ENCODE data around the gene CCL18. TPM values are rescaled to one million over a fixed set of nuclear protein-coding genes. Genes with fewer than 3 reads are reported as not detected.

The CCL18 gene
- total RNA-seq, 1 donor from 2014 or later = not detected

- no peaks in the 10 kb centered on the region for H3K9me3 ChIP-seq
- no peak overlapping the region for H3K4me3 ChIP-seq
- H3K27ac ChIP-seq = no peak overlapping the region
- H3K36me3 ChIP-seq = no peaks in the 10 kb centered on the region
- intact Hi-C loops (cut with DNase I) = no loop called here
- no peaks in the 10 kb centered on the region for H3K27me3 ChIP-seq
- TF ChIP-seq POLR2AphosphoS5 (IDR thresholded peaks at IDR 0.05; ENCODE audit: insufficient read depth in 1 of 2, low read depth in 1 of 2) (no peak), POLR2A (IDR thresholded peaks at IDR 0.05) (no peak), CTCF (IDR thresholded peaks at IDR 0.05) (no peak)
- no peaks in the 10 kb centered on the region for H3K4me1 ChIP-seq
- DNase-seq (ENCODE audit: extremely low spot score in 2 of 2) = no peak
Observed at GRCh38 chr17:36057911-36058310, 6.2 kb upstream of the CCL18 start.

GRCh38 chr17:36059406-36059805, 4.7 kb upstream of the CCL18 start:
- no peaks in the 10 kb centered on the region for H3K27me3 ChIP-seq
- no peak overlapping the region for H3K27ac ChIP-seq
- no peaks in the 10 kb centered on the region for H3K36me3 ChIP-seq
- intact Hi-C loops (cut with DNase I) = no loop called here
- no peaks in the 10 kb centered on the region for H3K4me1 ChIP-seq
- H3K4me3 ChIP-seq = no peak overlapping the region
- TF ChIP-seq POLR2AphosphoS5 (IDR thresholded peaks at IDR 0.05; ENCODE audit: insufficient read depth in 1 of 2, low read depth in 1 of 2) = no peak
- no peak for TF ChIP-seq CTCF (IDR thresholded peaks at IDR 0.05)
- TF ChIP-seq POLR2A (IDR thresholded peaks at IDR 0.05) = no peak
- DNase-seq (ENCODE audit: extremely low spot score in 2 of 2) = no peak
- no peaks in the 10 kb centered on the region for H3K9me3 ChIP-seq

- TF ChIP-seq POLR2AphosphoS5 (IDR thresholded peaks at IDR 0.05; ENCODE audit: insufficient read depth in 1 of 2, low read depth in 1 of 2) (no peak), CTCF (IDR thresholded peaks at IDR 0.05) (no peak), POLR2A (IDR thresholded peaks at IDR 0.05) (no peak)
- Histone ChIP-seq H3K27ac (no peak overlapping the region), H3K4me3 (no peak overlapping the region), H3K4me1 (no peaks in the 10 kb centered on the region), H3K36me3 (no peaks in the 10 kb centered on the region), H3K9me3 (no peaks in the 10 kb centered on the region), H3K27me3 (no peaks in the 10 kb centered on the region)
- intact Hi-C loops (cut with DNase I) = no loop called here
- no peak for DNase-seq (ENCODE audit: extremely low spot score in 2 of 2)
Observed at GRCh38 chr17:36060816-36061215, 3.3 kb upstream of the CCL18 start.

GRCh38 chr17:36066365-36066985, 2.4 kb downstream of the CCL18 start:
- H3K27me3 ChIP-seq = no peaks in the 10 kb centered on the region
- DNase-seq (ENCODE audit: extremely low spot score in 2 of 2) = no peak
- H3K36me3 ChIP-seq = no peaks in the 10 kb centered on the region
- no peaks in the 10 kb centered on the region for H3K9me3 ChIP-seq
- H3K4me1 ChIP-seq = no peaks in the 10 kb centered on the region
- TF ChIP-seq CTCF (IDR thresholded peaks at IDR 0.05) (no peak), POLR2A (IDR thresholded peaks at IDR 0.05) (no peak), POLR2AphosphoS5 (IDR thresholded peaks at IDR 0.05; ENCODE audit: insufficient read depth in 1 of 2, low read depth in 1 of 2) (no peak)
- intact Hi-C loops (cut with DNase I) = no loop called here
- H3K4me3 ChIP-seq = no peak overlapping the region
- H3K27ac ChIP-seq = no peak overlapping the region

- H3K4me3 ChIP-seq = no peak overlapping the region
- H3K4me1 ChIP-seq = no peaks in the 10 kb centered on the region
- H3K9me3 ChIP-seq = no peaks in the 10 kb centered on the region
- no peaks in the 10 kb centered on the region for H3K36me3 ChIP-seq
- TF ChIP-seq POLR2AphosphoS5 (IDR thresholded peaks at IDR 0.05; ENCODE audit: insufficient read depth in 1 of 2, low read depth in 1 of 2) (no peak), POLR2A (IDR thresholded peaks at IDR 0.05) (no peak), CTCF (IDR thresholded peaks at IDR 0.05) (no peak)
- intact Hi-C loops (cut with DNase I) = no loop called here
- no peak overlapping the region for H3K27ac ChIP-seq
- H3K27me3 ChIP-seq = no peaks in the 10 kb centered on the region
- no peak for DNase-seq (ENCODE audit: extremely low spot score in 2 of 2)
Observed at GRCh38 chr17:36068524-36068923, 4.5 kb downstream of the CCL18 start.
